HepG2 (cell line): ENCODE measurements around the gene TCF23. TPM values are rescaled to one million over a fixed set of nuclear protein-coding genes. Genes with fewer than 3 reads are reported as not detected.

Source experiments
- FOXC1 ChIP-seq: sonication (generic); formaldehyde crosslinking; IDR thresholded peaks from 2 replicates; pipeline ENCODE4 v1.8.0; 2022; ENCODE audit warnings: mild to moderate bottlenecking, missing genetic modification reagents, borderline replicate concordance
- HDAC1 ChIP-seq: sonication (generic); formaldehyde crosslinking; IDR thresholded peaks from 2 replicates; pipeline ENCODE4 v1.5.1; 2020; ENCODE audit warnings: mild to moderate bottlenecking, missing genetic modification reagents
- RFX1 ChIP-seq: fragments of 450-650 bp; IDR thresholded peaks from 2 replicates; pipeline ENCODE4 v1.6.1; 2017
- ZBTB21 ChIP-seq: sonication (generic); formaldehyde crosslinking; IDR thresholded peaks from 2 replicates; pipeline ENCODE4 v1.4.0; 2020; ENCODE audit warnings: missing genetic modification reagents
- ZBTB38 ChIP-seq: sonication (generic); formaldehyde crosslinking; IDR thresholded peaks from 2 replicates; pipeline ENCODE4 v1.5.1; 2020; ENCODE audit warnings: mild to moderate bottlenecking, missing genetic modification reagents
- ZC3H4 ChIP-seq: sonication (generic); formaldehyde crosslinking; IDR thresholded peaks from 2 replicates; pipeline ENCODE4 v1.4.0; 2020; ENCODE audit warnings: missing genetic modification reagents, borderline replicate concordance
- ZFP62 ChIP-seq: sonication (generic); formaldehyde crosslinking; IDR thresholded peaks from 2 replicates; pipeline ENCODE4 v1.4.0; 2020; ENCODE audit warnings: missing genetic modification reagents
- ZNF354B ChIP-seq: sonication (generic); formaldehyde crosslinking; IDR thresholded peaks from 2 replicates; pipeline ENCODE4 v1.8.0; 2022; ENCODE audit warnings: mild to moderate bottlenecking, missing genetic modification reagents
- ZNF749 ChIP-seq: sonication (generic); formaldehyde crosslinking; IDR thresholded peaks from 2 replicates; pipeline ENCODE4 v1.8.0; 2022; ENCODE audit warnings: mild to moderate bottlenecking, missing genetic modification reagents, moderate library complexity, borderline replicate concordance
- ZNF784 ChIP-seq: sonication (generic); formaldehyde crosslinking; IDR thresholded peaks from 2 replicates; pipeline ENCODE4 v1.5.1; 2020; ENCODE audit warnings: missing genetic modification reagents, mild to moderate bottlenecking, borderline replicate concordance
- polyA plus RNA-seq, 8 experiments: library from polyadenylated mRNA; depleted of rRNA in 3 of 8; stranded (reverse) in 7 of 8; unstranded in 1 of 8; fragments of >200 nt; fragmentation: Illumina TruSeq in 4 of 8; extraction: Trizol in 4 of 8; gene quantifications; 2 replicates each; pipeline versions ENCODE4 v1.2.1 to v1.2.3, GENCODE V29; 2011 to 2016; ENCODE audit warnings: low read depth in 4 of 8, missing spikeins in 1 of 8, mixed read lengths in 1 of 8; ENCODE audit not compliant: insufficient read depth in 1 of 8
- total RNA-seq, 5 experiments: library from RNA; depleted of rRNA; stranded (reverse); fragments of >200 nt; fragmentation: Illumina TruSeq; extraction: Trizol; gene quantifications; 2 replicates each; pipeline ENCODE4 v1.2.3, GENCODE V29; 2016; ENCODE audit warnings: low read depth in 1 of 5
- TF ChIP-seq, protein P1 (sequence below): IDR thresholded peaks from 2 replicates; pipeline ENCODE4 v1.6.1; 2016
- TF ChIP-seq, protein P2 (sequence below): sonication (generic); formaldehyde crosslinking; IDR thresholded peaks from 2 replicates; pipeline ENCODE4 v1.9.0; 2022; ENCODE audit warnings: low read depth, missing genetic modification reagents
- TF ChIP-seq, protein P3 (sequence below): sonication (generic); formaldehyde crosslinking; IDR thresholded peaks from 2 replicates; pipeline ENCODE4 v1.8.0; 2022; ENCODE audit warnings: missing genetic modification reagents, low read depth, mild to moderate bottlenecking, borderline replicate concordance

The TCF23 gene
- total and polyA plus RNA-seq, 2 of the 13 experiments (the other 11 are each of a cell fraction or from before 2014, with no cell fraction given): 0.02 to 1.4 TPM

- TF ChIP-seq ZNF749 (CRISPR knock-in tag) (no peak), HDAC1 (no peak), ZFP62 (CRISPR knock-in tag) (no peak), ZC3H4 (CRISPR knock-in tag) (no peak), FOXC1 (peak; percentile 44; the same call in 1 of the 2 replicates), ZBTB21 (CRISPR knock-in tag) (no peak), ZNF784 (0 out of 2 replicates have a peak, but pooled peaks have one; percentile 35), RFX1 (no peak), ZNF354B (CRISPR knock-in tag) (no peak), ZBTB38 (0 out of 2 replicates have a peak, but pooled peaks have one; percentile 43)
- TF ChIP-seq, protein P1, sequence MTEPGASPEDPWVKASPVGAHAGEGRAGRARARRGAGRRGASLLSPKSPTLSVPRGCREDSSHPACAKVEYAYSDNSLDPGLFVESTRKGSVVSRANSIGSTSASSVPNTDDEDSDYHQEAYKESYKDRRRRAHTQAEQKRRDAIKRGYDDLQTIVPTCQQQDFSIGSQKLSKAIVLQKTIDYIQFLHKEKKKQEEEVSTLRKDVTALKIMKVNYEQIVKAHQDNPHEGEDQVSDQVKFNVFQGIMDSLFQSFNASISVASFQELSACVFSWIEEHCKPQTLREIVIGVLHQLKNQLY: no peak
- TF ChIP-seq, protein P2, sequence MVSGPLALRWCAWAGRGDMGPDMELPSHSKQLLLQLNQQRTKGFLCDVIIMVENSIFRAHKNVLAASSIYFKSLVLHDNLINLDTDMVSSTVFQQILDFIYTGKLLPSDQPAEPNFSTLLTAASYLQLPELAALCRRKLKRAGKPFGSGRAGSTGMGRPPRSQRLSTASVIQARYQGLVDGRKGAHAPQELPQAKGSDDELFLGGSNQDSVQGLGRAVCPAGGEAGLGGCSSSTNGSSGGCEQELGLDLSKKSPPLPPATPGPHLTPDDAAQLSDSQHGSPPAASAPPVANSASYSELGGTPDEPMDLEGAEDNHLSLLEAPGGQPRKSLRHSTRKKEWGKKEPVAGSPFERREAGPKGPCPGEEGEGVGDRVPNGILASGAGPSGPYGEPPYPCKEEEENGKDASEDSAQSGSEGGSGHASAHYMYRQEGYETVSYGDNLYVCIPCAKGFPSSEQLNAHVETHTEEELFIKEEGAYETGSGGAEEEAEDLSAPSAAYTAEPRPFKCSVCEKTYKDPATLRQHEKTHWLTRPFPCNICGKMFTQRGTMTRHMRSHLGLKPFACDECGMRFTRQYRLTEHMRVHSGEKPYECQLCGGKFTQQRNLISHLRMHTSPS (CRISPR knock-in tag): 0 out of 2 replicates have a peak, but pooled peaks have one; percentile 44
- TF ChIP-seq, protein P3, sequence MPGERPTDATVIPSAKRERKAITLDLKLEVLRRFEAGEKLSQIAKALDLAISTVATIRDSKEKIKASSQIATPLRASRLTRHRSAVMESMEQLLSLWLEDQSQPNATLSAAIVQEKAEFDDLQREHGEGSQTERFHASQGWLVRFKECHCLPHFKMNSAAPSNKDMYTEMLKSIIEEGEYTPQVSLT: no peak
Observed at GRCh38 chr2:27148801-27149439, at the start of gene TCF23 (continued).
